ENCODE results near the gene UQCC2.

UQCC2 gene

DNA sequence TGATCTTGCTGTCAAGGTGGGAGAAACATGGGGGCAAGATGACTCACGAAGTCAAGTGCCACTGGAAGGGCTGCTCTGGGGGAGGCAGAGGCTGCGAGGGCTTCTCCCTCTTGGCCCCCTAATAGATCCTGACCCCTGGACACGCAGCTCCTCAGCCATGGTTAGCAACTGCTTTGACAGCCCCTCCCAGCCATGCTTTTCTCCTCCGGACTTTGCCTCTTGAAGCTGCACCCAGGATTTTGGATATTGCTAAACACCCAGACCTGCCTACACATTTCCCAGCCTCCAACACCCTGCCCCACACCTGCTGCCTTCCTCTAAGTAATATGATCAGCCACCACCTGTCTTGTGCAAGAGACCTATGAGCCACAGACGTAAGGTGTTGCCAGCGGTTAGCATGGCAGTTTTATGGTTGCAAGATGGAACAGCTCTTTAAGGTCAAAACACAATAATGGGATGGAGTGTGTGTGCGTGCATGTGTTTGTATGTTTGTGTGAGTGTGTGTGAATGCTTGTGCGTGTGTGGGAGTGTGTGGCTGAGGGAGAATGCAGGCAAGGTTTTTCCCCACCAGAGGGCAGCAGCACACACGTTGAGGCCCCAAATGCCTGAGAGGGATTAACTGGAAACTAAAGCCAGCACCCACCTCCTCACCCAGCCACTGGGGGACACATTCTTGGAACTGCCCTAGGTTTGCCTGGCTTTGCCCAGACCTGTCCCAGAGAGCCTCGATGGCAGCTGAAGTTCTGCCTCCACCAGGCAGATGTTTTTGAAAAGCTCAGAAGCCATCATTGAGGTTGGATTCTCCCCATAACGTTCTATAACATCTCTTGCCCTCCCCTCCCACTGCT, 32.7 kb upstream of the UQCC2 start:
- DNase-seq (ENCODE audit: low spot score): peak; percentile 67

DNA sequence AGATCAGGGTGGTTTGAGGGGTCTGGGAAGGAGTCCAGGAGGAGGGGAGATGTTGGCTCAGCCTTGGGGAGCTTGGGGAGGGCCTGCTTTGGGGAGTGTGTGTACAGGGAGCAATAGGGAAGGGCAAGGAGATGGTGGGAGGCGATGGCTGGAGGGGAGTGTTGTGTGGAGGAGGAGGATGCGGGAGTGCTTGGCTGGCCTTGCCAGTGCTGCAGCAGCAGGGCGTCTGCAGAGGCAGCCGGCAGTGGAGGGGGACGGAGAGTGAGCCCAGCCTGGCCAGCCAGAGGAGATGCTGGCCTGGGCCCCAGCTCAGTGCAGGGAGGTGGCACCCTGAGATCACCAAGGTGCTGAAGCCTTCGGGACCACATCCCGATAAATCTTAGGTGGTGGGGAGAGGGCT, 31.3 kb upstream of the UQCC2 start:
- no peak for DNase-seq (ENCODE audit: low spot score)

GRCh38 chr6:33742092-33742491, 30.6 kb upstream of the UQCC2 start:
- no peak for DNase-seq (ENCODE audit: low spot score)

GRCh38 chr6:33740794-33741193, 29.3 kb upstream of the UQCC2 start:
- no peak for DNase-seq (ENCODE audit: low spot score)

DNA sequence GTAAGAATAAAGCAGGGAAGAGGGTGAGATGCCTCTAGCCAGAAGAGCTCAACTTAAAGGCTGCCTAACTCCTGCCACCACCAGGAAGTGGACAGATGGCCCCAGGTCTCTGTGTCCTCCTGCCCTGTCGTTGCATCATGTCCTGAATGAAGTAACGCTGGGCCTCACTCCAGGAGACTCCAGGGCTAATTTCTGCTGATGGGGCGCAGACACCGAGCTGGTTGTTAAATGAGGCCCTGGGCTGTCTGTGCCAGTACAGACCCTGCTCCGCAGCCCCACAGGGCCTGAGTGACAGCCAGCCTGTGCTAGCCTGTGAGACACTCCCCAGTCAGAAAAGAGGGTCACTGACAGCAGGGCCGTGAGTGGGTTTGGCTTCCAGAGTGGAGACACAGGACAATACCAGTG, 28.7 kb upstream of the UQCC2 start:
- DNase-seq (ENCODE audit: low spot score): no peak

DNA sequence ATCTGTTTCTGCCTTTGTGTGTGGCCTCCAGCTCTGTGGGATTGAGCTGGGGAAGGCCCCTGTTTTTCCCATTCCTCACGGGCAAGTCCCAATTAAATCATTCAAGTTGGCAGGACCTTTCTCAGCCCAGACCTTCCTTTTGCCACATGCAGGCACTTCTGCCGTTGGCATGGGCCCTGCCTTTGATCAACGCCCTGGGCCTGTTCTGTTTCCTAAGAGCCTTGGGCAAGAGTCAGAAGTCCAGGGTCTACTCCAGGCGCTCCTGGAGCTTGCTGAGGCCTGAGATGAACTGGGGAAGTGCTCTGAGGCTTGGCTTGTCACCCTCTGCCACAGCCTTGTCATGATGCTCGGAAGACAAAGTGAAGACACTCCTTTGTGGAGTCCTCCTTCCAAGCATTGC, 28.1 kb upstream of the UQCC2 start:
- no peak for DNase-seq (ENCODE audit: low spot score)

GRCh38 chr6:33738879-33739278, 27.4 kb upstream of the UQCC2 start:
- no peak for DNase-seq (ENCODE audit: low spot score)

- DNase-seq (ENCODE audit: low spot score): no peak
These were observed 26.7 kb upstream of the UQCC2 start for GRCh38 chr6:33738153-33738552.

DNA sequence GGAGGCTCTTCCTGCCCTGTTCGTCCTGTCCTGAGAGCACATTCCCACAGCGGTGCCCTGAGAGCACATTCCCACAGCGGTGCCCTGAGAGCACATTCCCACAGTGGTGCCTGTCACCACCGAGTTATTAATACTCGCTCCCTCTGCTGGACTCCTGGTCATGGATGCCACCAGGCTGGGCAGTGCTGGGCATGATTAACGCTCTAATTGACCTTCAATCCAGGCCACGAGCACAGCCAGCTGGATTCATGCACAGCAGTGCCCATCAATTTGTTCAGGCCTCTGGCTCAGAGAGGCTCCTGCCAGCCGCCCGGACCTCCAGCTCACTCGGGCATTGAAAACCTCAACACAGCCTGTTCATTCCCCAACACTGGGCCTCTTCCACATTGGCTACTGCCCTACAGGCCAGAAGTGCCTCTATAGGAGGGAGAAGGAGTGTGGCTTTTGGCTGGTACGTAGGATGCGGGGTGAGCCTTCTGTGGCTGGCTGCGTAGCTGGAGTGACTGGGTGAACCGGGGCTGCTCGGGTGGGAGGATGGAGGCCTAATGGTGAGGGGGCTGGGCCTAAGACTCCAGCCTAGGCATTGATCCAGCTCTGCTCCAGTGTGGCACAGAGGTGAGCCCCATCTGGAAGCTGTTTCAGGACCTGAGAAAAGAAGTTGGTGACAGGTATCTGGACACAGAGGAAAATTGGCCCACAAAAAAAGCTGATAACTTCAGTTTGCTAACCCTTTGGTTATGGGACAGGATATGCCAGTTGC, 25.9 kb upstream of the UQCC2 start:
- no peak for DNase-seq (ENCODE audit: low spot score)

DNA sequence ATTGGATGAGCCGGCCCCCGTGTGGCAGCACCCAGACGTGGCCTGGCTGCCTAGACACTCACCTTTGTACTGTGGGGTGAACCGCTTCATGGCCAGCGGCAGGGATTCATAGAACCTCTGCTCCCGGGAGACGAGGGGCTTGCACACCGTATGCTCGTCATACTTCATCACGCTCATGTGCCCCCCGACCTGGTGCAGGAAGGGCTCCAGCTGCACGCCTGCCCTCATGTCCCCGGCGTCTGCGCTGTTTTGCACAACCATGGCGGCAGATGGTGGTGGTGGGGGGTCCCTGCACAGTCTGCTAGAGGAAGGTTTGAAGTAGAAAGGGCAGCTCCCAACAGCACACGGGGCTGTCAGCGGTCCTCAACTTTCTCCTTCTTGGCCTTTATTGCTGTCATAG, 23.7 kb upstream of the UQCC2 start:
- no peak for DNase-seq (ENCODE audit: low spot score)

DNA sequence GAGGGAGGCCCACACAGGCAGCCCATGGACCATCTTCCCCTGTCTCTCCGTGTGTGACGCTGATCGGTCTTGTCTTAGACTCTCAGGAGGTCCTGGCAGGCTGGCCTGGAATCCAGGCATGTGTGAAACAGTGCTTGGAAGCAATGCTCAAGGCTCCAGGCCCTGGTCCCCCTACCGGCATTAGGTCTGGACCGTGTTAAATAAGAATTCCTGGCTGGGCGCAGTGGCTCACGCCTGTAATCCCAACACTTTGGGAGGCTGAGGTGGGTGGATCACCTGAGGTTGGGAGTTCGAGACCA, 22.2 kb upstream of the UQCC2 start:
- no peak for DNase-seq (ENCODE audit: low spot score)

DNA sequence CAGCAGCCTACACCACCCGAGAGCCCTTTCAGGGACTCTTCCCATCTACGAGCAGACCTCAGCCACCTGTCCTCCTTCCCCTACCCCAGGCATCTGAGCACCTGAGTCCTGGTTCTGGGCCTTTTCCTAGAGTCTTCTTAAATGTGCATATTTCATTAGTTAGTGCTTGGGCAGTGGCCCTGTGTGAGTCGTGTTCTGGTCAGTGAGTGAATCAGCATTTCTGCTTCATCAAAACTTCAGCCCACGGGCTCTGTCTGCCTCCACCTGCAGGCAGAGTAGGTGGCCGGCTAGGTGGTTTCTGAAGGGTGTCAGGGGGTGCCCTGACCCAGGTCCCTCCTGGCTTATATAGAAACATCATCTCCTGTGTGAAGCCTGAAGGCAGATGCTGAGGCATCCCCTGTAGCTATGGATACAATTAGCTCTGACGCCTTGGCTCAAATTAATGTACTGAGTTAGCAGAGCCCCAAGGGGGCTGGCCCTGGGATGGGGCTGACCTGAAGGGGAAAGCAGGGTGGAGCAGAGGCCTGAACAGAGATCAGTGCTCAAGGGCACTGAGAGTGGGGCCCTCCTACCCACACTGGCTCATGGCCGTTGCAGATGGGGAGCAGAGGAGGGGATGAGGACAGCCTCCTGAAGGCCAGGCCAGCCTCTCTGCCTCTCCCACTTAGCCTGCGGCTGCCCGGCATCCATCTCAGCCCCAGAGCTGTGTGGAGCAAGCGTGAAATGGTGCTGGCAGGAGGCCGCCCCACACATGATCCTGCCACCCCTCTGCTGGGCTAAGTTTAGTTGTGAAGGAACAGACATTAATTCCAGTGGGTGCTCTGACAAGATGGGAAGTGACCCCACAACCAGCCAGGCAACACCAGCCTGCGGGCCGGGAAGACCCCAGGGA, 21.6 kb upstream of the UQCC2 start:
- DNase-seq (ENCODE audit: low spot score): no peak

GRCh38 chr6:33732385-33732784, 20.9 kb upstream of the UQCC2 start:
- DNase-seq (ENCODE audit: low spot score): no peak

- no peak for DNase-seq (ENCODE audit: low spot score)
These were observed 20.3 kb upstream of the UQCC2 start for GRCh38 chr6:33731751-33732282.

DNA sequence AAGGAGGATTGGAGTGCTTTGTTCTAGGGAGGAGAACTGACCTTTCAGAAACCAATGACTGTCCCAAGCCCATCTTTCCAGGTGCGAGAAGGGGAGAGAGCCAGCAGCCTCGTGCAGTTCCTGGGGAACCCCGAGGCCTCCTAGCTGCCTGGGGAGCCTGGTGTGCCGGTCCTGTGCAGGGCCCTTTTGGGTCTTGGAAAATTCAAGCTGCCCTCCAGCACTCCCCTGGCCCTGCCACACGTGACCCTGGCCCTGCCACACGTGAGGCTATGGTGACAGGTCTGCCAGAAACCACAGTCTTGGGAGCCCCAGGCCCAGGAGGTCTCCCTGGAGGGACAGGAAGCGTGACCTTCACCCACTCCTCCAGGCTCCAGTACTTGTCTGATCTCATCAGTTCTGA, 19.5 kb upstream of the UQCC2 start:
- DNase-seq (ENCODE audit: low spot score): no peak

DNA sequence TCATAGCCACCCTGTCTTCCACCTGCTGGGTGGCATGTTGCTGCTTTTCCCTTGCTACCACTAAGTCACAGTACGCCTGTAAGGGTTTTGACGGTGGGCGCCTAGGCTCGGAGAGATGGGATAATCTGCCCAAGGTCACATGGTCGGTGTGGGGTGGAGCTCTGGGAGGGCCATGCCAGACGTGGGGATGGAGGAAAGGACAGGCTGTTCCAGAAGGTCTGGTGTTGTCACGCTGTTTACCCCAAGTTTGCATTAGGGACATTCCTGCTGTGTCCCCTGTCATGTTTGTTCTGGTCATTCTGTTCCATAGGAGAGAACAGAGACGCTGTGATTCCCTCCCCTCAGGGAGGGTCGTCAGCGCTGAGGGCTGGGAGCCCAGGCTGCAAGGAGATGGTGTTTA, 19.1 kb upstream of the UQCC2 start:
- DNase-seq (ENCODE audit: low spot score): no peak

GRCh38 chr6:33729059-33729458, 17.6 kb upstream of the UQCC2 start:
- DNase-seq (ENCODE audit: low spot score): no peak

DNA sequence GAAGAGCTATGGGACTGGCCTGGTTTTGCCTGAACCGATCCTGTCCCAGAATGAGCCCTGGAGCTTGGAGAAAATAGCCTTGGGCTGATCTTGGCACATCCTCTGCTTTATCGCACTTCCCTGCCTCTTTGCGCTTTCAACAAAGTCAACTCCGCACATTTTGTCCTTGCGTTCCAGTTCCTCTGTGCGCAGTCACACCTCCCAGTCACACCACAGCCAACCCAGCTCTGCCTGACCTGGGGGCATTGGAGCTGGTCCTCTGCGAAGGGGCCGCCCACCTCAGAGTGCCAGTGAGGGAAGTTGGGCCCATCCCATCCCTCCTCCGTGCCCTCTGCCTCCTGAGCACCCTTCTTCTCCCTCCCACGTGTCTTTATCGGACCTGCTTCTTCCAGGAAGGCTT, 16.9 kb upstream of the UQCC2 start:
- no peak for DNase-seq (ENCODE audit: low spot score)

- DNase-seq (ENCODE audit: low spot score): no peak
These were observed 16.4 kb upstream of the UQCC2 start for GRCh38 chr6:33727932-33728331.

GRCh38 chr6:33727126-33727525, 15.6 kb upstream of the UQCC2 start:
- no peak for DNase-seq (ENCODE audit: low spot score)

GRCh38 chr6:33726696-33727095, 15.2 kb upstream of the UQCC2 start:
- DNase-seq (ENCODE audit: low spot score): no peak

DNA sequence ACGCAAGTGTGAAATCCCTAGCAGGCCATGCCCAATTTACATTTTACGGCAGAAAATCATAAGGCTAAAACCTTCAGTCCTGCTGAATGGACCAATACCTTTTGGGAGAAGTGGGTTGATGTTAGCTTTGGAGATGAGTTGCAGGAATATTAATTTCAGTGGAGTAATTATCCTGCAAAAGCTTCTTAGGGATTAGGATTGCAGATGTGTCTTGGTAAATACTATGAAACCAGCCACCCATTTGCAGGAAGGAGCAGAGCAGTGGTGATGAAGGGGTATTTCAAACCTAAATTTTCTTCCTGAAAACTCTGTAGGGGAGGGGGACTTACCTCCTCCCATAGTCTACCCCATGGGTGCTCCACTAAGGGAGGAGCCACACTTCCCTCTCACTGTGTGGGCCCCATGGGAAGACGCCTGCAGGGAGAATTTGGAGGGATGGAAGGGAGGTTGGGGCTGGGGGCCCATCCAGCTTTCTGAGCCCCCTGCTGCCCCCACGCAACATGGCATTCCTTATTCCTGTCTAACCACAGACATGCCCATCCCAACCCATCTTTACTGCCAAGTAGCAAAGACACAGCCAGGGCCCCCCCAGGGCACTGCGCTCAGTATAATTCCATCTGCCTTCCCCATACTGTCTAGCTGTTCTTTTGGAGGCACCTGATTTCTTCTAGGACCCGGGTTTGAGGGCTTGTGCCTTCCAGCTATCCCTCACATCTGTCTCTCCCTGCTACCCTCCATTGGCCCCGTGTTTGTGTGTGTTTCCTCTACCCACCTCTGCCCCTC, 14.6 kb upstream of the UQCC2 start:
- DNase-seq (ENCODE audit: low spot score): no peak
